ENCODE results near the gene STX7. TPM values are rescaled to one million over a fixed set of nuclear protein-coding genes. Genes with fewer than 3 reads are reported as not detected.

Gene STX7
- total RNA-seq, 2 experiments from 2014 or later: 20.2 to 24.3 TPM

GRCh38 chr6:132525866-132526265 is 12.9 kb upstream of the STX7 start:
- Mint-ChIP-seq H3K27me3 (peaks cover 36% of the 10 kb centered on the region), H3K4me1 (peaks cover 2% of the 10 kb centered on the region), H3K9me3 (no peaks in the 10 kb centered on the region), H3K4me3 (no peak overlapping the region), H3K27ac (no peak overlapping the region), H3K36me3 (ENCODE audit: low read depth) (no peaks in the 10 kb centered on the region)
- ChIA-PET POLR2A (no interaction called here), CTCF (interaction anchor here (0.6 kb wide), 1 partner anchor 256 kb away, joined by 3 read pairs; no protein-coding TSS in a partner anchor)
- DNase-seq: no peak

- Mint-ChIP-seq H3K27me3 (peaks cover 41% of the 10 kb centered on the region), H3K36me3 (ENCODE audit: low read depth) (no peaks in the 10 kb centered on the region), H3K9me3 (no peaks in the 10 kb centered on the region), H3K4me1 (no peaks in the 10 kb centered on the region), H3K27ac (no peak overlapping the region), H3K4me3 (no peak overlapping the region)
- DNase-seq: no peak
- POLR2A ChIA-PET: no interaction called here
- CTCF ChIA-PET: no interaction called here
Observed at GRCh38 chr6:132524646-132525045, 11.7 kb upstream of the STX7 start.

DNA sequence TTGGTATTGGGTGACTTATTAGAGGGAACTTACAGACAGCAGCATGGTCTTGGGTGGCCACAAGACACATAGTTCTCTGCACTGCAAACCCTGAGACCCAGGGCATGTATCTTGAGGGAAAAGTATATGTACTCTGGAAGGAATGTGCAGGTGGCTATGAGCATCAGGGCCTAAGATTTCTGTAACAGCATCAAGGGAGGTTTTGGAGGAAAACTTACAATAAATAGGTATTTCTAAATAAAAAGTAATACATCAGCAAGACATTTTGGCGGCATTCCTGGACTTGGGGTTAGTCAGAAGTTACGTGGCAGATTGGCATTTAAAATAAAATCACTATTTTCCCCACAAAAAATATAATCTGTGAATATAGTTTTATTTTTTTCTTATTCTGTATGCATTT is 8.0 kb upstream of the STX7 start:
- POLR2A ChIA-PET: no interaction called here
- Mint-ChIP-seq H3K4me3 (no peak overlapping the region), H3K27me3 (peaks cover 62% of the 10 kb centered on the region), H3K36me3 (ENCODE audit: low read depth) (no peaks in the 10 kb centered on the region), H3K27ac (no peak overlapping the region), H3K4me1 (no peaks in the 10 kb centered on the region), H3K9me3 (no peaks in the 10 kb centered on the region)
- no peak for DNase-seq
- CTCF ChIA-PET: no interaction called here

GRCh38 chr6:132515386-132515785 is 2.5 kb upstream of the STX7 start:
- ChIA-PET CTCF (interaction anchor here (0.6 to 1.5 kb wide), 2 partner anchors 12 to 266 kb away, joined by 3 read pairs; no protein-coding TSS in a partner anchor), POLR2A (no interaction called here)
- H3K9me3 Mint-ChIP-seq: no peaks in the 10 kb centered on the region
- no peak overlapping the region for H3K27ac Mint-ChIP-seq
- H3K36me3 Mint-ChIP-seq (ENCODE audit: low read depth): no peaks in the 10 kb centered on the region
- H3K4me1 Mint-ChIP-seq: peaks cover 26% of the 10 kb centered on the region
- H3K27me3 Mint-ChIP-seq: peaks cover 40% of the 10 kb centered on the region
- DNase-seq: no peak
- H3K4me3 Mint-ChIP-seq: no peak overlapping the region

DNA sequence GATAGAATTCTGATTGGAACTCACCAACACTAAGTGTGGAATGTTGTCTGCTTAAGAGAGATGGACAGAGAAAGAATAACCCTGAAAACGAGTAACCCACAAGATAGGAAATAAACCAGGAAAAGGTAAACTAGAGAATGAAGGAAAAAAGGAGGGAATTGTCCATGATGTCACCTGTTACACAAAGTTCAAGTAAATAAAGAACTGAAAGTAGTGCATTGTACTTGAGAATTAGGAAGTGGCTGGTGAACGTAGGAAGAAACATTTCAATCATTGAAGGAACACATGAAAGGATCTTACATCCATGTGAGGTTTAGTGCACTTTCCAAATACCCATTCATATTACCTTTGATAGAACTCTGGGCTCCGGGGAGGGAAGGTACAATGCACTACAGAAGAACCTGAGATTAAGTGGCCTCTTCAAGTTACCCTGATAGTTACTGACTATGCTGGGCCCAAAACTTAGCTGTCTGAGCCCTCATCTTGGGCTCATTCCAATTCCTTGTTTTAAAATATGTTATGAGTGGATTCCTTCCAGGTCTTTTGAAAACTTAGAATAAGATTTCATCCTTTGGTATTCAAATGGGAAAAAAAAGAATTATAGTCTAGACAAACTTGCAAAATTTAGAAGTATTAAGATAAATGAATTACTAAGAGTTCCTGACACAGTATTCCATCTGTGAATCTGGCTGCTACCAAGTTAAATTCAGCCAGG is 1.1 kb upstream of the STX7 start:
- Mint-ChIP-seq H3K4me1 (peaks cover 26% of the 10 kb centered on the region), H3K36me3 (ENCODE audit: low read depth) (no peaks in the 10 kb centered on the region), H3K4me3 (peak overlapping the region; percentile 94), H3K27ac (no peak overlapping the region), H3K27me3 (peaks cover 30% of the 10 kb centered on the region), H3K9me3 (no peaks in the 10 kb centered on the region)
- DNase-seq: no peak
- CTCF ChIA-PET: interaction anchor here (1.4 to 1.5 kb wide), 2 partner anchors 13 to 24 kb away, joined by 3 to 4 read pairs; no protein-coding TSS in a partner anchor
- POLR2A ChIA-PET: no interaction called here

DNA sequence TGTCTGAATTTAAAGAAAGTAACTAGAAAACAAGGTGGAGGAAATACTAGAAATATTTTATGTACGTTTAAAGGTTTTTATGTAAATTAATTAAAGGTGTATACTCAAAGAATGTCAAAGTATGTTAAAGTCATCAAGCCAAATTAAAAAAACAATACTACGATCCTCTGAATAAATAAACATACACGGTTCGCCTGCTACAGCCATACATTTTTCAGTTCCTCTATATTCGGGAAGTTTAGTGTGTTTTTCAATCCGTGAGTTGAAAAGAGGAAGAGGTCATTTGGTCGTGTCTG is 626 bp downstream of the STX7 start:
- DNase-seq: no peak
- Mint-ChIP-seq H3K4me3 (peak overlapping the region; percentile 94), H3K36me3 (ENCODE audit: low read depth) (peaks cover 8% of the 10 kb centered on the region), H3K27ac (peak overlapping the region; percentile 89), H3K9me3 (no peaks in the 10 kb centered on the region), H3K4me1 (peaks cover 26% of the 10 kb centered on the region), H3K27me3 (peaks cover 20% of the 10 kb centered on the region)
- ChIA-PET POLR2A (no interaction called here), CTCF (interaction anchor here (1.2 to 1.4 kb wide), 2 partner anchors 23 to 233 kb away, joined by 4 to 5 read pairs; no protein-coding TSS in a partner anchor)

DNA sequence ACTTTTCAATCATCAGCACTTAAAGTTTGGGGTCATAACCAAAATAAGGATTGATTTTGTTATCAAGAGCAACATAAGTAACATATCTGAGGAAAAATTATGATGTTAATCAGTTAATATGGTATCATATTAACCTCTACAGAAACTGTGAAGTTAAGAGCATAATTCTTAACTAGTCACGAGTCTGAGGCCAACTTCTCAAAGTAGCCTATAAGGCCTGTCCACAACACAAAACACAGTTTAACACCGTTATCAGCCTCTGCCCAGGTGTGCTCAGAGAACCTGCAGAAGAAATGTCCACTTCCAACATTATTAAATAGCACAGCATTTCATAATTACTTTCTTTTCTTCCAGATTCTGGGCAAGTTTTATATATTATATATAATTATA is 1.1 kb downstream of the STX7 start:
- Mint-ChIP-seq H3K4me3 (peak overlapping the region; percentile 94), H3K9me3 (no peaks in the 10 kb centered on the region), H3K4me1 (peaks cover 26% of the 10 kb centered on the region), H3K27ac (no peak overlapping the region), H3K36me3 (ENCODE audit: low read depth) (peaks cover 8% of the 10 kb centered on the region), H3K27me3 (peaks cover 18% of the 10 kb centered on the region)
- no peak for DNase-seq
- POLR2A ChIA-PET: no interaction called here
- CTCF ChIA-PET: interaction anchor here (1.0 kb wide), 1 partner anchor 15 kb away, joined by 3 read pairs; no protein-coding TSS in a partner anchor

DNA sequence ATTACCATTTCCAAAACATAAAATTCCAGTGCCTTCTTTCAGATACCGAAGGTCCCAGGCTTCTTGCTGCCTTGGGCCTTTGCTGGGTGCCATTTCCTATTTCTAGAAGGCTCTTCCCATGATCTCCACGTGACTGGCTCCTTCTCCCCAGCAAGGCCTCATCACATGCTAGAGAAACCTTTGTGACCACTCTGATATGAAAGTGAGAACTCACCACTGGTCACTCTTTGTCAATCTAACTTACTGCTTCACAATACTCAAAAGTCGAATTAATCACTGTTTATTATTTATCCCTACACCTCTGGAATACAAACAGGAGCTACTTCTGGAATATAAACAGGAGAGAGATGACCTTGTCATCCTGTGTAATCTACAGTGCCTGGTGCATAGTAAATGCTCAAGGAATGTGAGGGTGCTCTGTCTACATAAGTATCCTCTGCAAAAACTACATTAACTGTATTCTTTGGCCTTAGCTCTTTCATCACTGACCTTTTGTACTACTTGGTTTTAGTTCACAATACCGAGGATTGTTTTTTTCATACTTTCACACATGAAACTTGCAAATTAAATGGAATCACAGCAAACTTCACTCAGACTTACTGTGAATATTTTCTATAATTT is 1.6 kb downstream of the STX7 start:
- CTCF ChIA-PET: interaction anchor here (1.0 kb wide), 1 partner anchor 15 kb away, joined by 3 read pairs; no protein-coding TSS in a partner anchor
- Mint-ChIP-seq H3K27ac (no peak overlapping the region), H3K4me3 (peak overlapping the region; percentile 94), H3K27me3 (peaks cover 15% of the 10 kb centered on the region), H3K36me3 (ENCODE audit: low read depth) (peaks cover 8% of the 10 kb centered on the region), H3K9me3 (no peaks in the 10 kb centered on the region), H3K4me1 (peaks cover 26% of the 10 kb centered on the region)
- POLR2A ChIA-PET: no interaction called here
- no peak for DNase-seq

DNA sequence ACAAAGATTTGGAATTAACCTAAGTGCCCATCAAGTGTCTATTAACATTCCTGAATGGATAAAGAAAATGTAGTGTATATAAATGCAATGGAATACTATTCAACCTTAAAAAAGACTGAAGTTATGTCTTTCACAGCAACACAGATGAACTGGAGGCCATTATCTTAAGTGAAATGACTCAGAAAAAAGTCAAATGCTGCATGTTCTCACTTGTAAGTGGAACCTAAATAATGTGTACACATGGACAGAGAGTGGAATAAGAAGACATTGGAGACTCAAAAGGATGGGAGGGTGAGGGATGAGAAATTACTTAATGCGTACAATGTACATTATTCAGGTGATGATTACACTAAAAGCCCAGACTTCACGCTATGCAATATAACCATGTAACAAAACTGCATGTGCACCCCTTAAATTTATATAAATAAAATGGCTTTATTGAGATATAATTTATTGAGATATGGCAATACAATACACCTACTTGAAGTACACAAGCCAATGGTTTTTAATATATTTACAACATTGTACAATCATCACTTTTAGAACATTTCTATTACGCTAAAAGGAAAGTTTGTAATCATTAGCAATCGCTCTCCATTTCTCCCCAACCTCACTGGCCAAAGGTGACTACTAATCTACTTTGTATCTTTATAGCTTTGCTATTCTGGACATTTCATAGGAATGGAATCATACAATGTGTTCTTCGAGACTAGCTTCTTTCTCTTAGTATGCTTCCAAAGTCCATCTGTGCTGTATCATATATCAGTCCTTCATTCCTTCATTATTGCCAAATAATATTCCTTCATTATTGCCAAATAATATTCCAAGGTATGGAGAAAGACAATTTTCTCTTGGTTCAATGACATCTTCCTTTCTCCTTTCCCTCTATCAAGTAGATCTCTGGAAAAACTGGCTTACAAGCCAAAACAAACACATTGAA is 5.8 kb downstream of the STX7 start:
- POLR2A ChIA-PET: no interaction called here
- Mint-ChIP-seq H3K27me3 (no peaks in the 10 kb centered on the region), H3K4me3 (no peak overlapping the region), H3K9me3 (no peaks in the 10 kb centered on the region), H3K36me3 (ENCODE audit: low read depth) (peaks cover 10% of the 10 kb centered on the region), H3K27ac (no peak overlapping the region), H3K4me1 (peaks cover 16% of the 10 kb centered on the region)
- CTCF ChIA-PET: no interaction called here
- DNase-seq: no peak

GRCh38 chr6:132506461-132506860 is 6.5 kb downstream of the STX7 start:
- Mint-ChIP-seq H3K27me3 (no peaks in the 10 kb centered on the region), H3K4me1 (peaks cover 11% of the 10 kb centered on the region), H3K9me3 (no peaks in the 10 kb centered on the region), H3K4me3 (no peak overlapping the region), H3K36me3 (ENCODE audit: low read depth) (peaks cover 17% of the 10 kb centered on the region), H3K27ac (no peak overlapping the region)
- POLR2A ChIA-PET: no interaction called here
- CTCF ChIA-PET: no interaction called here
- no peak for DNase-seq

DNA sequence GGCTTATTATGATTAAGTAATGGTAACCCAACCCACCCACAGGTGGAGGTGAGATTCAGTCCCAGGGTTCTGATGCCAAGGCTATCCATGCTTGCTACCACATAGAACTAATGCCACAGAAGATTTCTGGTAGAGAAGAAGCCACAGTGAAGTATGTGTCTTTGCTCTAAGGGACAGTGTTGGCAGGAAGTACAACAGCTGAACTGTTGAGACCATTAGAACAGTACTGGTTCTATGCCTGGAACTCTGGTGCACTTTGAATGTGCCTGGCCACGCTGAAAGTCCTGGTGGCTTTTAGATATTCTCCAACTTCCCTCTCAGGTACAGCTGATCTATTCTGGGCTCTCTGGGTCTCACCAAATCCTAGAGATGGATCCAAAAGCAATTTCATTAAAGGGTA is 7.8 kb downstream of the STX7 start:
- Mint-ChIP-seq H3K4me3 (no peak overlapping the region), H3K4me1 (no peaks in the 10 kb centered on the region), H3K36me3 (ENCODE audit: low read depth) (peaks cover 26% of the 10 kb centered on the region), H3K27me3 (no peaks in the 10 kb centered on the region), H3K27ac (no peak overlapping the region), H3K9me3 (no peaks in the 10 kb centered on the region)
- DNase-seq: no peak
- POLR2A ChIA-PET: no interaction called here
- CTCF ChIA-PET: no interaction called here

- Mint-ChIP-seq H3K36me3 (ENCODE audit: low read depth) (peaks cover 30% of the 10 kb centered on the region), H3K9me3 (no peaks in the 10 kb centered on the region), H3K4me3 (no peak overlapping the region), H3K27ac (no peak overlapping the region), H3K27me3 (no peaks in the 10 kb centered on the region), H3K4me1 (peaks cover 2% of the 10 kb centered on the region)
- no peak for DNase-seq
- ChIA-PET CTCF (no interaction called here), POLR2A (no interaction called here)
Observed at GRCh38 chr6:132504757-132505156, 8.2 kb downstream of the STX7 start.

- no peak overlapping the region for H3K4me3 Mint-ChIP-seq
- no peak for DNase-seq
- peaks cover 2% of the 10 kb centered on the region for H3K9me3 Mint-ChIP-seq
- ChIA-PET CTCF (interaction anchor here (0.6 kb wide), 1 partner anchor 35 kb away, joined by 3 read pairs; no protein-coding TSS in a partner anchor), POLR2A (no interaction called here)
- H3K27ac Mint-ChIP-seq: no peak overlapping the region
- peaks cover 24% of the 10 kb centered on the region for H3K4me1 Mint-ChIP-seq
- H3K36me3 Mint-ChIP-seq (ENCODE audit: low read depth): peaks cover 43% of the 10 kb centered on the region
- no peaks in the 10 kb centered on the region for H3K27me3 Mint-ChIP-seq
Observed at GRCh38 chr6:132499757-132500156, 13.2 kb downstream of the STX7 start.
